HEK293 (cell line): ENCODE measurements around the gene JAK3.

Source experiments
- CTCF ChIA-PET: fragments of 350-600 bp; formaldehyde crosslinking; extraction: SDS; loops from one replicate; lab custom pipeline; 2021; ENCODE audit warnings: antibody characterized with exemption; lab: Yijun Ruan, JAX
- POLR2A ChIA-PET: fragments of 300-600 bp; formaldehyde crosslinking; extraction: SDS; loops from one replicate; lab custom pipeline; 2020; ENCODE audit warnings: antibody characterized with exemption, inconsistent platforms; lab: Yijun Ruan, JAX
- H3K27ac ChIP-seq: fragments of 200-500 bp; sonication (Bioruptor generic); 2 replicates; pipeline ENCODE4 v1.5.1; 2014; ENCODE audit warnings: low read depth, low read length, control low read depth, inconsistent platforms; ENCODE audit errors: extremely low read depth
- H3K36me3 ChIP-seq, 2 experiments: fragments of 200-500 bp in 1 of 2; sonication (Bioruptor generic) in 1 of 2; 1 replicate in 1 of 2; 2 replicates in 1 of 2; pipeline ENCODE4 v1.5.1; 2014 to 2017; ENCODE audit warnings: inconsistent platforms in 2 of 2, low read length in 2 of 2; ENCODE audit not compliant: control insufficient read depth in 2 of 2, insufficient read depth in 1 of 2
- H3K4me1 ChIP-seq: fragments of 200-500 bp; sonication (Bioruptor generic); 2 replicates; pipeline ENCODE4 v1.5.1; 2014; ENCODE audit warnings: mild to moderate bottlenecking, low read length, inconsistent platforms; ENCODE audit not compliant: control insufficient read depth, insufficient read depth
- H3K4me3 ChIP-seq: 2 replicates; pipeline ENCODE4 v1.5.1; 2011; ENCODE audit warnings: low read depth, mild to moderate bottlenecking, control low read depth, low read length, moderate library complexity
- H3K9me3 ChIP-seq: fragments of 200-500 bp; sonication (Bioruptor generic); 2 replicates; pipeline ENCODE4 v1.5.1; 2014; ENCODE audit warnings: low read depth, low read length, inconsistent platforms; ENCODE audit not compliant: control insufficient read depth, insufficient read depth
- BCL6B ChIP-seq: fragments of 450-650 bp; formaldehyde crosslinking; IDR thresholded peaks from 2 replicates; pipeline ENCODE4 v1.5.1; 2017; ENCODE audit warnings: missing biosample characterization, missing genetic modification characterization
- EGR2 ChIP-seq: fragments of 450-650 bp; formaldehyde crosslinking; IDR thresholded peaks from 2 replicates; pipeline ENCODE4 v1.5.1; 2016; ENCODE audit warnings: low read depth, missing biosample characterization, missing genetic modification characterization
- INSM2 ChIP-seq: fragments of 450-650 bp; formaldehyde crosslinking; IDR thresholded peaks from 2 replicates; pipeline ENCODE4 v1.5.1; 2016; ENCODE audit warnings: missing biosample characterization, missing genetic modification characterization
- KLF10 ChIP-seq: fragments of 450-650 bp; IDR thresholded peaks from 2 replicates; pipeline ENCODE4 v1.5.1; 2018; ENCODE audit warnings: missing biosample characterization, mild to moderate bottlenecking, missing genetic modification characterization
- PATZ1 ChIP-seq: fragments of 450-650 bp; formaldehyde crosslinking; IDR thresholded peaks from 2 replicates; pipeline ENCODE4 v1.5.1; 2016; ENCODE audit warnings: missing biosample characterization, missing genetic modification characterization
- PBX3 ChIP-seq: sonication (generic); formaldehyde crosslinking; IDR thresholded peaks from 2 replicates; pipeline ENCODE4 v1.8.1; 2022; ENCODE audit warnings: mild to moderate bottlenecking, moderate library complexity, missing genetic modification reagents
- PRDM2 ChIP-seq: fragments of 450-650 bp; formaldehyde crosslinking; IDR thresholded peaks from 2 replicates; pipeline ENCODE4 v1.5.1; 2016; ENCODE audit warnings: missing biosample characterization, missing genetic modification characterization, borderline replicate concordance
- SETDB1 ChIP-seq: IDR thresholded peaks from one replicate; pipeline ENCODE4 v1.6.1; 2017; ENCODE audit warnings: mild to moderate bottlenecking, low read length, moderate library complexity, mixed read lengths; ENCODE audit not compliant: insufficient read length
- ZBTB6 ChIP-seq: fragments of 450-650 bp; formaldehyde crosslinking; IDR thresholded peaks from 2 replicates; pipeline ENCODE4 v1.5.1; 2017; ENCODE audit warnings: missing biosample characterization, missing genetic modification characterization
- ZNF10 ChIP-seq: fragments of 450-650 bp; formaldehyde crosslinking; IDR thresholded peaks from 2 replicates; pipeline ENCODE4 v1.5.1; 2017; ENCODE audit warnings: missing biosample characterization, missing genetic modification characterization
- ZNF121 ChIP-seq: fragments of 450-650 bp; formaldehyde crosslinking; IDR thresholded peaks from 2 replicates; pipeline ENCODE4 v1.5.1; 2016; ENCODE audit warnings: missing biosample characterization, missing genetic modification characterization
- ZNF174 ChIP-seq: fragments of 450-650 bp; formaldehyde crosslinking; IDR thresholded peaks from 2 replicates; pipeline ENCODE4 v1.5.0; 2017; ENCODE audit warnings: missing biosample characterization, mild to moderate bottlenecking, missing genetic modification characterization
- ZNF248 ChIP-seq: fragments of 450-650 bp; formaldehyde crosslinking; IDR thresholded peaks from 2 replicates; pipeline ENCODE4 v1.5.1; 2017; ENCODE audit warnings: missing biosample characterization, missing genetic modification characterization
- ZNF398 ChIP-seq: fragments of 450-650 bp; formaldehyde crosslinking; IDR thresholded peaks from 2 replicates; pipeline ENCODE4 v1.5.1; 2017; ENCODE audit warnings: missing biosample characterization, missing genetic modification characterization
- ZNF473 ChIP-seq: fragments of 450-650 bp; formaldehyde crosslinking; IDR thresholded peaks from 2 replicates; pipeline ENCODE4 v1.5.1; 2017; ENCODE audit warnings: missing biosample characterization, missing genetic modification characterization
- ZNF510 ChIP-seq: fragments of 450-650 bp; formaldehyde crosslinking; IDR thresholded peaks from 2 replicates; pipeline ENCODE4 v1.5.1; 2018; ENCODE audit warnings: mild to moderate bottlenecking, missing genetic modification characterization, missing biosample characterization; ENCODE audit not compliant: insufficient replicate concordance
- ZNF521 ChIP-seq: fragments of 450-650 bp; formaldehyde crosslinking; IDR thresholded peaks from 2 replicates; pipeline ENCODE4 v1.5.1; 2017; ENCODE audit warnings: missing biosample characterization, mild to moderate bottlenecking, missing genetic modification characterization
- ZNF530 ChIP-seq: fragments of 450-650 bp; formaldehyde crosslinking; IDR thresholded peaks from 2 replicates; pipeline ENCODE4 v1.5.1; 2016; ENCODE audit warnings: low read depth, missing biosample characterization, missing genetic modification characterization
- ZNF544 ChIP-seq: fragments of 450-650 bp; formaldehyde crosslinking; IDR thresholded peaks from 2 replicates; pipeline ENCODE4 v1.5.0; 2017; ENCODE audit warnings: missing biosample characterization, missing genetic modification characterization

The JAK3 gene

GRCh38 chr19:17837972-17838371 lies 9.8 kb downstream of the JAK3 start:
- CTCF ChIA-PET: interaction anchor here (0.6 kb wide), 1 partner anchor 366 kb away, joined by 4 read pairs; no protein-coding TSS in a partner anchor
- Histone ChIP-seq H3K27ac (no peak overlapping the region), H3K4me3 (no peak overlapping the region), H3K9me3 (no peaks in the 10 kb centered on the region), H3K36me3 (no peaks in the 10 kb centered on the region), H3K4me1 (no peaks in the 10 kb centered on the region)
- POLR2A ChIA-PET: interaction anchor here (0.7 kb wide), 1 partner anchor 683 kb away, joined by 3 read pairs; no protein-coding TSS in a partner anchor
- TF ChIP-seq ZBTB6: no peak
- TF ChIP-seq ZNF530 (tag by site-specific recombination): no peak
- no peak for TF ChIP-seq PRDM2 (tag by site-specific recombination)
- no peak for TF ChIP-seq KLF10 (tag by site-specific recombination)
- TF ChIP-seq ZNF544: no peak
- TF ChIP-seq ZNF521 (tag by site-specific recombination): no peak
- TF ChIP-seq ZNF473 (tag by site-specific recombination): no peak
- TF ChIP-seq INSM2 (tag by site-specific recombination): no peak
- TF ChIP-seq ZNF10 (tag by site-specific recombination): no peak
- TF ChIP-seq ZNF121 (tag by site-specific recombination): no peak
- TF ChIP-seq ZNF248: no peak
- no peak for TF ChIP-seq PATZ1 (tag by site-specific recombination)

GRCh38 chr19:17836530-17836929 lies 11.3 kb downstream of the JAK3 start:
- CTCF ChIA-PET: no interaction called here
- Histone ChIP-seq H3K27ac (no peak overlapping the region), H3K36me3 (no peaks in the 10 kb centered on the region), H3K4me3 (no peak overlapping the region), H3K9me3 (no peaks in the 10 kb centered on the region), H3K4me1 (no peaks in the 10 kb centered on the region)
- no peak for TF ChIP-seq PBX3 (CRISPR knock-in tag)
- TF ChIP-seq EGR2 (tag by site-specific recombination): no peak
- no peak for TF ChIP-seq ZNF510 (tag by site-specific recombination)
- no peak for TF ChIP-seq SETDB1
- TF ChIP-seq BCL6B (tag by site-specific recombination): no peak
- TF ChIP-seq ZNF398 (tag by site-specific recombination): no peak
- no peak for TF ChIP-seq ZNF174 (tag by site-specific recombination)
- POLR2A ChIA-PET: no interaction called here
